Superior temporal gyrus (tissue), 1 donor: Measurements from ENCODE around the gene SHROOM1.
"Not testable (repeated sequence)": the region's sequence is repeated elsewhere in the genome, so short reads cannot be mapped to it uniquely, and the experiment has no call there.

Source experiments
- DNase-seq: peaks from one replicate; pipeline ENCODE4 v3.0.0-alpha.2; 2016; ENCODE audit errors: extremely low spot score

Gene SHROOM1

GRCh38 chr5:132830436-132831094 lies at the start of gene SHROOM1:
TSS of gene SHROOM1 (minus strand) at chr5:132830647. CDS start at chr5:132826140, 4,507 bp downstream.
- no peak for DNase-seq

- no peak for DNase-seq
Measured at GRCh38 chr5:132877938-132878337, 47.5 kb upstream of the SHROOM1 start.

- peak; percentile 58 for DNase-seq
Measured at GRCh38 chr5:132877466-132877865, 47.0 kb upstream of the SHROOM1 start.

GRCh38 chr5:132876020-132876759 lies 45.7 kb upstream of the SHROOM1 start:
- no peak for DNase-seq

GRCh38 chr5:132873930-132874271 lies 43.5 kb upstream of the SHROOM1 start:
- no peak for DNase-seq

GRCh38 chr5:132873119-132873929 lies 42.9 kb upstream of the SHROOM1 start, which contains the start of gene LEAP2:
TSS of gene LEAP2 (plus strand) at chr5:132873668. CDS start at chr5:132873695, 27 bp downstream.
- no peak for DNase-seq

- DNase-seq: no peak
Measured at GRCh38 chr5:132872788-132873118, 42.3 kb upstream of the SHROOM1 start.

GRCh38 chr5:132871459-132872284 lies 41.2 kb upstream of the SHROOM1 start:
- no peak for DNase-seq

- no peak for DNase-seq
Measured at GRCh38 chr5:132870801-132871200, 40.4 kb upstream of the SHROOM1 start.

GRCh38 chr5:132868754-132869153 lies 38.3 kb upstream of the SHROOM1 start:
- no peak for DNase-seq

- DNase-seq: no peak
Measured at GRCh38 chr5:132867046-132867451, 36.6 kb upstream of the SHROOM1 start.

GRCh38 chr5:132866342-132867045 lies 36.0 kb upstream of the SHROOM1 start, which contains the start of the genes GDF9 and UQCRQ:
TSS of gene GDF9 (minus strand) at chr5:132866469. CDS start at chr5:132864533, 1,936 bp downstream.
TSS of gene UQCRQ (plus strand) at chr5:132866642. CDS start at chr5:132866882, 240 bp downstream.
- peak; percentile 100 for DNase-seq

GRCh38 chr5:132865668-132866341 lies 35.4 kb upstream of the SHROOM1 start:
- peak; percentile 34 for DNase-seq

- DNase-seq: no peak
Measured at GRCh38 chr5:132860742-132861141, 30.3 kb upstream of the SHROOM1 start.

- DNase-seq: no peak
Measured at GRCh38 chr5:132859889-132860437, 29.5 kb upstream of the SHROOM1 start.

- DNase-seq: no peak
Measured at GRCh38 chr5:132856011-132856410, 25.6 kb upstream of the SHROOM1 start.

- DNase-seq: not testable (repeated sequence)
Measured at GRCh38 chr5:132854992-132855391, 24.5 kb upstream of the SHROOM1 start.

- no peak for DNase-seq
Measured at GRCh38 chr5:132854301-132854700, 23.9 kb upstream of the SHROOM1 start.

- no peak for DNase-seq
Measured at GRCh38 chr5:132853790-132854189, 23.3 kb upstream of the SHROOM1 start.

GRCh38 chr5:132853323-132853722 lies 22.9 kb upstream of the SHROOM1 start:
- DNase-seq: no peak
